Stimulated activated CD8-positive, alpha-beta memory T cell treated with anti-CD3 and anti-CD28 coated beads, Interleukin-7, amount 100 ng/mL, for 4 hours (primary cell): ENCODE results near the gene SLC16A5.
"Not testable (repeated sequence)": the region's sequence is repeated elsewhere in the genome, so short reads cannot be mapped to it uniquely, and the experiment has no call there.

Experiments
- DNase-seq, 2 donors: peaks; one replicate each; pipeline ENCODE4 v3.0.0-alpha.2; 2020; ENCODE audit warnings: low read depth in 2 of 2

Gene SLC16A5, protein sequence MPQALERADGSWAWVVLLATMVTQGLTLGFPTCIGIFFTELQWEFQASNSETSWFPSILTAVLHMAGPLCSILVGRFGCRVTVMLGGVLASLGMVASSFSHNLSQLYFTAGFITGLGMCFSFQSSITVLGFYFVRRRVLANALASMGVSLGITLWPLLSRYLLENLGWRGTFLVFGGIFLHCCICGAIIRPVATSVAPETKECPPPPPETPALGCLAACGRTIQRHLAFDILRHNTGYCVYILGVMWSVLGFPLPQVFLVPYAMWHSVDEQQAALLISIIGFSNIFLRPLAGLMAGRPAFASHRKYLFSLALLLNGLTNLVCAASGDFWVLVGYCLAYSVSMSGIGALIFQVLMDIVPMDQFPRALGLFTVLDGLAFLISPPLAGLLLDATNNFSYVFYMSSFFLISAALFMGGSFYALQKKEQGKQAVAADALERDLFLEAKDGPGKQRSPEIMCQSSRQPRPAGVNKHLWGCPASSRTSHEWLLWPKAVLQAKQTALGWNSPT

DNA sequence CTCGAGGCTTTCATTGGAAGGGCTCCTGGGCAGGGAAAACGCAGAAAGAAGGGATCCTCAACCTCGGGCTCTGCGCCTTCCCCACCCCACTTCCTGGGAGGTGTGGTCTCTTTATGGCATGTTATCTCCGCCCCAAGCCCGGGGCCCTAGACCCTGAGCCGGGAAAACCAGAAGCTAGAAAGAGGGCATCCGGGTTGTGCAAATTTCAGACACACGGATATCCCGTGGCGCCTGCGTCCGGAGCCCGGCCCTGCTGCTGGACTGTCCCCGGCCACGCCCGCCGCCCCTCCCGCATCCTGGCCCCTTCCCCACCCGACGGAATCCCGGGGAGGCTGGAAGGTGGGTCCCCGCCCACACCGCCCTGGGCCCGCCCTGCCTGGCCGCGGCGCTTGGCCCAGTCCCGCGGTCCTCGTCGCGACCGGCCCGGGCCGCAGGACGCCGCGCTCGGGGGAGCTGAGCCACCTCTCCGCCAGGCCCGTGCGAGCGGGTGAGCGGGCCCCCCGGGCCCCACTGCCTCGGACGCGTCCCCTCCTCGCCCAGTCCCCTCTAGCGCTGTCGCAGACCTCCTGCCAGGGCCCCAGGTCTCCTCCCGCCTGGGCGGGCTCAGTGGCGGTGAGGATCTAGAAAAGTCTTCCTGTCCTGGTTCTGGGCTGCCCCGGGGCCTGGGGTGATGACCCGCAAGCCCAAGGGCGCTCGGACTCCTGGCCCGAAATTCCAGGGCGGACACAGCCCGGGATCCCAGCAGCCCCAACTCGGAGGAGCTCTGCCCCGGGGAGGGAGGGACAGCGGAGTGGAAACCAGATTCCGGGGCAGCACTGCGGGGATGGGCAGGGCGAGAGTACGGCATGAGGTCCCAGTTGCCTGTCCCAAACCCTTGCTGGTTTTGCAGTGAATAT, at the start of gene SLC16A5:
Gene SLC16A5, plus strand, starts transcription at position 397 of the 896 bp plus-strand sequence. CDS start 5,683 bp downstream, outside the sequence.
- DNase-seq, result no peak

DNA sequence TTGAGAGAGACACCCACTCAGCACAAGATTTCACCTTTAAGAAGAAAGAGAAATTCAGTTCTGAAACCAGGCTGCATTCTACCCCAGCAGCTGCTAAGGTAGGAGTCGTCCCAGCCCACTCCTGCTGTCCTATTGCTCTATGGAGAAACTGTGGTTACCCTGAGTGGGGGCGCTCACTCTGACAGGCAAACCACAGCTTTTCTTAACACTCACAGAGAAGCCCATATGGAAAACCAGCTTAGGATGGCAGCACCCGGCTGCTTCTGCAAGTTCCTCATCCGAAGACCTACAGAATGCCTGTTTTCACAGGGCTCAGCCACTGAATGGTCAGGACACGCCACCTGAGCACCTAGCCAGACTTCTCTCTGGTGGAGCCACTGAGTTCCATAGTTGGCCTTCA, 48.5 kb upstream of the SLC16A5 start:
- no peak for DNase-seq

DNA sequence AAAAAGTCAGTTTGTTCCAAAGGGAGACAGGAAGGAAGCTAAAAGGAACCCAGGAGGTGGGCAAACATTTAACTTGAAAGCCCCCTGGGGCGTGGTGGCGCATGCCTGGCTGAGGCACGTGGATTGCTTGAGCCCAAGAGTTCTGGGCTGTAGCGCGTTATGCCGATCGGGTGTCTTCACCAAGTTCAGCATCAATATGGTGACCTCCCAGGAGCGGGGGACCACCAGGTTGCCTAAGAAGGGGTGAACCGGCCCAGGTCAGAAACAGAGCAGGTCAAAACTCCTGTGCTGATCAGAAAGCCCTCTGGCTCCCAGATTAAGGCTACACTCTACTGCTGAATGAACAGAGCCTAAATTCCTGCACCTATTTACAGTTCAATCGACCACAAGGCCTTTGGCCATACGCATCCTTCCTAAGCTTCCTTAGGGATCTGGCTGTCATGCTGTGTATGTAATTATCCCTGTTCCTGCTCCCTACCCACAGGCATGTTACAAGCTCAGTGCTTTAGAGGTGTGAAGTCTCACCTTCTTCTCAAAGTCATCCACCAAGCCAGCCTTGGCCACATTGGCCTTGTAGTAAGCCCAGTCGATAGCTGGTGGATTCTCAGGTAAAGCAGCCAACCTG, 46.0 kb upstream of the SLC16A5 start:
- DNase-seq, result no peak

DNA sequence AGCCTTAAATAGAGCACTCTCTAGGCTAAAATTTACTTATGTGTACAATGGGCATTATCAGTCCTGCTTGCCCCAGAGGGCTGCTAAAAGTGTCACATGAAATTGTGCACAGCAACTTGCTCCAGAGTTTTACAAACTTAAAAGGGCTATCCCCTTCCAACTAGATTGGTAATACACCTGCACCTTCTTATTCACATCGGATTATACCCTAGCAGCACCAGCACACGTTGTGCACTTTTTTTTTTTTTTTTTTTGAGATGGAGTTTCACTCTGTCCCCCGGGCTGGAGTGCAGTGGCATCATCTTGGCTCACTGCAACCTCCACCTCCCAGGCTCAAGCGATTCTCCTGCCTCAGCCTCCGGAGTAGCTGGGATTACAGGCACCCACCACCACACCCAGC, 44.0 kb upstream of the SLC16A5 start:
- DNase-seq, result not testable (repeated sequence)

DNA sequence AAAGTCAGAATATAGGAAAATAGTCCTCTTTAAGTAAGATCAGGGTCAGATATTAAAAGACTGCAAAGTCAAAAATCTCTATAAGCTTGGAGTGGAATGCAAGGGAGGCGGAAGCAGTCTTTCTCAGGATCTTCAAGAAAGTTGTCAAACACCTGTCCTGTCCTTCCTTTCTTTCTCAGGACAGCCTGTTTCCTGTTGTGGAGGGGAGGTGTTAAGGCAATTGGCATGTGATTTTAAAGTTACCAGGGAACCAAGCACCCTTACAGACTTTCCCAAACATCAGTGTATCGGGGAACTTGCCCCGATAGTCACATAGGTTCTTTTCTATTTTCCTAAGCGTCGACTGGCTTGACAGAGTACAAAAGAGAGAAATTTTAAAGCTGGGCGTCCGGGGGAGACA, 43.0 kb upstream of the SLC16A5 start:
- no peak for DNase-seq

DNA sequence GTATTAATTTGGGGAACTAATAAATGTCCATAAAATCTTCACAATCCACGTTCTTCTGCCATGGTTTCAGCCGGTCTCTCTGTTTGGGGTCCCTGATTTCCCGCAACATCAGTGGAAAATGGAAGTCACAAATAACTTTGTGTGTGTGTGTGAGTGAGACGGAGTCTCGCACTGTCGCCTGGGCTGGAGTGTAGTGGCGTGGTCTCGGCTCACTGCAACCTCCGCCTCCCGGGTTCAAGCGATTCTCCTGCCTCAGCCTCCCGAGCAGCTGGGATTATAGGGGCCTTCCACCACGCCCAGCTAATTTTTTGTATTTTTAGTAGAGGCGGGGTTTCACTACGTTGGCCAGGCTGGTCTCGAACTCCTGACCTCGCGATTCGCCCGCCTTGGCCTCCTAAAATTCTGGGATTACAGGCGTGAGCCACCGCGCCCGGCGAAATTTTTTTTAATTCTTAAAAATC, 41.8 kb upstream of the SLC16A5 start:
- not testable (repeated sequence) for DNase-seq

DNA sequence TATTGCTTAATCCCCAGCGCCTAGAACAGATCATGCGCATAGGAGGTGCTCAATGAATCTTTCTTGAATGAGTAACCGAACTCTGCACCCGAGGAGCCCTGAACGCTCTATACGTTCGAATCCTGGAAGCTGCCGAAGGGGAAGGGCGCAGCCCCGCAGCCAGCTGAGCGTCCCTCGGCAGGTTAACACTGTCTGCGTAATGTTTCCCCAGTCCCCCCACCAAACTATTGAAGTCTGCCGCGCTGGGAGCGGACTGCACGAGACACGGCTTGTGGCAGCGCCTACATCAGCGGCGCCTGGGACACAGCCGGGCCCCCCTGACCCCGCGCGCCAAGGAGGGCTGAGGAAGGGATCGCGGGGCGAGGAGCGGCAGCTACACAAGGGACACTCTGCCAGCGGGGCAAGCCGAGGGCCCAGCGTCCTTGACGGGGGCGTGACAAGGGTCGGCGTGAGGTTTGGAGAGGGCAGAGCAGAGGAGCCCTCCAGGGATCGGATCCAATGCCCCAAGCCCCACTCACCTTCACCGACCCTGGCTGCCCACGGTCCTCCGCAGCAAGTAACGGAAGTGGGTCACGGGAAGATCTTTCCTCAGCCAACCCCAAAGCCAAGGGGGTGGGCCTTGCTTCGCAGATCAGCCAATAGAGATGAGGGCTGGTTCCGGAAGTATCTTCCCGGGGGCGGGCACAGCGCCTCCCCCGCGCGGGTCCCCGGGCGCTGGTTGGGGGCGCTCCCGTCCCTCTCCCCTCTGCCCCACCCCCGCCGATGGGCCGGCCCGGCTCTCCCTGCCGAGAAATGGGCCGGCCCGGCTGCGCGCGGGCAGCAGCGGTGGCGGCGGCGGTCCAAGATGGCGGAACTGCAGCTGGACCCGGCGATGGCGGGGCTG, 41.1 kb upstream of the SLC16A5 start, which contains the start of the genes ATP5PD and KCTD2:
Gene ATP5PD, minus strand, starts transcription at position 563 of the 883 bp plus-strand sequence. CDS start 4,319 bp downstream, outside the sequence.
Gene KCTD2, plus strand, starts transcription at position 819 of the 883 bp plus-strand sequence. Its CDS starts 26 bp downstream, at position 845.
- peak; percentile 93 to 95 for DNase-seq

DNA sequence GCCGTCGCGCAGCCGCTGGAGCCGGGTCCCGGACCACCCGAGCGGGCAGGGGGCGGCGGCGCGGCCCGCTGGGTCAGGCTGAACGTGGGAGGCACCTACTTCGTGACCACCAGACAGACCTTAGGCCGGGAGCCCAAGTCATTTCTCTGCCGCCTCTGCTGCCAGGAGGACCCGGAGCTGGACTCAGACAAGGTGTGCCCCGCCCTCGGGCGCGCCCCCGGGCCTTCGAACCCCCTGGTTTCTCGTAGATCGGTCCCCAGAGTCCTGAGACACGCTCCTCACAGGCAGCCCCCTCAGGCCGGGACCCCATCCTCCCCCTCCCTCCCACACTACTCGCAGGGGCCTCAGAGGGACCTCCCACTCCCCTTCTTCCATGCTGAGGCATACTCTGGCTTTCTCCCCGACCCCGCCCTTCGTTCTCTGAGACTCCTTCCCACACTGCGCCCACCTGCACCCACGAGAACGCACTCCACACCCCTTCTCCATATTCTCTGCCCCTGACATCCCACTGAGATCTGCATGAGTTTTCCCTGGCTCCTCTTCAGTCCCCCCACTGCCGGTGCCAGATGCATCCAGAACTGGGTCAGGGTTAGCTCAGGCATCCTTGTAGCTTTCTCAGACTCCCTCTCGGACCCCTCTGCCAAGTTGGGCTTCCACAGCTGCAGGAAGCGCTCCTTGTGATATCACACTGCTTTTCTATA, 40.2 kb upstream of the SLC16A5 start:
- DNase-seq, result peak in 1 of 2 donors; percentile 13

DNA sequence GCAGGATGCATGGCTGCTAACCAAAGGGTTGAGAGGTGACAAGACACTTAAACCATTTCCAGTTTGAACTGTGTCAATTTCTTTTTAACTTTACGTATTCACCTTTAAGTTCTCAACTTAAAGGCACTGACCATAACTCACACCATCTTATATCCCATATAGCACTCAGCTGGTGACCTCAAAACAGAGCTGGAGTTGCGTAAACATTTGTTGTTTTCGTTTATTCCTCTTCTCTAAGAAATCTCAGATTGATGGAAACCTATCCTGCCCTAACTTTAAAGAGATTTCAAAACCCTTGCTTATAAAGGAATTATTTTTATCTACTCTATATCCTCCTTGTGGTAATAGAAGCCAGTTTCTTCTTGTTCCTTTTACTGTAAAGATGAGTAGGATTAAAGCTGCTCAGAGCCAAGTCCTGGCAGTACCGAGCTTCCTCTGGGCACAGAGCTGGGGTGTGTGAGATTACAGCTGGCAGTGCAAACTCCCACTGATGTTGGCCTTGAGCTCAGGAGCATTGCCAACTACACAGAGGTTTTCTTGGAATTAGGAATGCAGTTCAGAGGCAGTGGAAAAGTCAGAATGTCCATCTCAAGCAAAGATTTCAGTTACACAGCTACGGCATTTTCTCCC, 39.4 kb upstream of the SLC16A5 start:
- DNase-seq, result no peak

DNA sequence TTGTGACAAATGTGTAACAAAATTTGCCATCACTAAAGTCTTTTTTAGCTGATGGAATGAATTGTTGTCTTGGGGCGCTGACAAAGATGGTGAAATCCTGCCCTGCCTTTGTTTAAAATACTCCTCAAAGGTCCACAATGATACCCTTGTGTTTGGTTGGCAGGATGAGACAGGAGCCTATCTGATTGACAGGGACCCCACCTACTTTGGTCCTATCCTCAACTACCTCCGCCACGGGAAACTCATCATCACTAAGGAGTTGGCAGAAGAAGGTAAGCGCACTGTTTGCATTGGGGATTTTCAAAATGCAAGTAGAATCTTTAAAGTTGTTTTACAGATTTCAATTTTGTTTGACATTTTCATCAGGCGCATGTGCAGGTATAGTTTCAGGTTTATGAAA, 38.7 kb upstream of the SLC16A5 start:
- DNase-seq, result no peak

DNA sequence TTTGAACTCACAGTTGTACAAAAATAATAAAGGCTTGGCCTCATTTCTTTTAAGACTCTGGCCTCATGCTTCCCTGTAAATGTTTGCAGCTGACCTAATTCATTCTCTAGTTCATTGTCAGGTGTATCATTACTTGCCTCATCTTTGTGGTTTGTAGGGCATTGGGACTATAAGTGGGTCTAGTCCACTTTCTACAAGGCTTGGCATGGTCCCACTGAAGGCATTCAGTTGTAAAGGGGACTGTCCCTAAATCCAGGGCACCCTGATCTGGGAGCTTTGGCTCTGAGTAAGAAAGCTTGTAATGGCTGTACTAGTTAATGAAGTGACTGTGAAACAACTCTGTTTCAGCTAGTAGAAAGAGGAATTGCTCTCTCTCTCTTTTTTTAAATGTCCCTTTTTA, 38.0 kb upstream of the SLC16A5 start:
- DNase-seq, result no peak

DNA sequence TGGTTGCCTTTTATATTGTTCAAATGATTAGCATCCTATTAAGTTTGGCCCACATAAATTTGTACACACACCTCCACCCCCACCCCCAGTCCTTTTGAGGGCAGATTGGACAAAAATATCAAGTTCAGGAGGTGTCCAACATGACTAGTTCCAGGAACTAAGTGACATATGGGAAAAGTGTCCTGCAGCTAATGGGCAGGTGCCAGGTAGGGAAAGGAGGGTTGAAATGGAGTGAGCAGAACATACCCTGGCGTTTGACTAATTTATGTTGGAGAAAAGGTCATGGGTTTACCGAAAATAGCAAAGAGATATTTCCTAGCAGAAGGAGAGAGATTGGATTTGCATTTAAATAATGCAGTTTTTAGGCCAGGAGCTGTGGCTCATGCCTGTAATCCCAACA, 35.8 kb upstream of the SLC16A5 start:
- DNase-seq, result no peak

DNA sequence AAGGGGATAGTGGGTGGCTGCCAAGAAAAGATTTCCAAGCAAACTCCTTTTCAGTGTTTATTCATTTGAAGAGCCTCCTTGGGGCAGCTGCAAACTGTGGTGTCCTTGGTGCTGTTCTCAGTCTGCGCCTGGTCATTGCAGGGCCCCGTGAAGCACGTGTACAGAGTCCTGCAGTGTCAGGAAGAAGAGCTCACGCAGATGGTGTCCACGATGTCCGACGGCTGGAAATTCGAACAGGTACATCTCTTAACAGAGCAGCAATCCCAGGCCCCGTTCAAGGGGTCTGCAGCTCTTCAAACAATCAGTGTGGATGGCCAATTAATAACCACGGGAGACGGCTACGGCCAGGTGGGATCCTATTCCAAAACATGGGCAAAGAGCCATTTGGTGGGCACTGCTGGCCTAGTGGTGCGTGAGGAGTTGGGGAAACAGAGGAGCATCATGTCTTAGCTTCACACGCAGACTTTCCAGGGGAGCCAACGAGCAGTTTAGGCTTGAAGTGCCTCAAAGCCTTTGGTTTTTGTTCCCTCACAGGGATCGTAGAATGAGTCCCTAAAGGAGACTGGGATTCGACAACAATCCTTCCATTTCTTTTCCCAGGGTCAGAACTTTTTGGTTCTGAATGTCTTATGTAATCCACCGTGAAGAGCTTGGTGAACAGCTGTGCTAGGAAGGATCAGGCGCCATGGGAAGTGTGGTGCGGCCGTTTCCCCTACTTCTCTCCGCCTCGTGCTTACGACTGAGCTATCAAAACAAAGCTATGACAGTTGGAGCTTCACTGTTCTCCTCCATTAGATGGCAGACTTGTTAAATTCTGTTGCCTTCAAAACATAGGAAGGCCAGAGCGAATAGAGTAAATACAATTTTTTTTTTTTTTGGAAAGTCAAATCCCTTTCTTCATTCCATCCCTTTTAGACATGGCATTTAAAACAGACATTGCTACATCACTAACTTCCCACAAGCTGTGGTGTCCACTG, 28.1 kb upstream of the SLC16A5 start:
- no peak for DNase-seq

DNA sequence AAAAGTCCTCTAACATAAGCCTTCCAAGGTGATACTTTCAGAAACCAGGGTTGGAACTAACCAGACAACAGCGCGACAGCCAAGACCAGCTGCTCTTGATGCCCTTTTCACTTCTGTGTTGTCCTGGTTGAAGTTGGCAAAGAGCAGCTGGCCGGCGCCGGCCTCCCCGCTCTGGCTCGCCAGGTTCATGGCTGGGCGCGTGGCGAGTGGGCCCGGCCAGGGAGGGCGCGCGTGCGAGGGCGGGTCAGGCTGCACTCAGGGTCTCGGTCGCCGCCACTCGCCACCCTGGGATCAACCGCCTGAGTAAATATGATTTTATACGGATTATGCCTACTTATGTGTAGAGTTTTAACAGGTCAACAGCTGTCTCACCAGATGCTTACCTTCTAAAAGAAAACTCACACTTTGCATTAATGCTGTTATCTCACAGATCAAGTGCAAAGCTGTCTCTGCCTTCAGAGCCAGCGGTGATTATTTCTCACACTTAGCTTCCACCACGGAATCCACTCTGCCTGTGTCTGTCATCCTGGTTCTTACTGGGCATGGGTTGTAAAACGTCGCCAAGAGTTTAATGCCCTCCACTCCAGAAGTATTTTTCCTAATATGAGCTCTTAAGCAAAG, 27.2 kb upstream of the SLC16A5 start:
- no peak for DNase-seq

DNA sequence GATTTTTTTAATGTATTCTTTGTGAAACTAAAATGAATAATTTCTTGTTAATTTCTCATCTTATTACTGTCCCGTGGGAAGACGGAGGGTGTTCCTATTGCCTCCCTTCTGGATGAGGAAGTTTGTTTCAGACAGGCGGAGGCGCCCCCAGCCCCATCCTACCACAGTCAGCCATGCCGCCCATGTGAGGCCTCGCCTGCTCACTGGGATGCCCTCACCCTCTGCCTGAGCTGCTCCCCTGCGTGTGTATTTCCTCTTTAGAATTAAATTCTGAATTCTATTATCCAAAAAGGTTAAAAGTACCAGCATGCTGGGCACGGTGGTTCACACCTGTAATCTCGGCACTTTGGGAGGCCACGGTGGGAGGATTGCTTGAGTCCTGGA, 26.7 kb upstream of the SLC16A5 start:
- DNase-seq, result no peak

DNA sequence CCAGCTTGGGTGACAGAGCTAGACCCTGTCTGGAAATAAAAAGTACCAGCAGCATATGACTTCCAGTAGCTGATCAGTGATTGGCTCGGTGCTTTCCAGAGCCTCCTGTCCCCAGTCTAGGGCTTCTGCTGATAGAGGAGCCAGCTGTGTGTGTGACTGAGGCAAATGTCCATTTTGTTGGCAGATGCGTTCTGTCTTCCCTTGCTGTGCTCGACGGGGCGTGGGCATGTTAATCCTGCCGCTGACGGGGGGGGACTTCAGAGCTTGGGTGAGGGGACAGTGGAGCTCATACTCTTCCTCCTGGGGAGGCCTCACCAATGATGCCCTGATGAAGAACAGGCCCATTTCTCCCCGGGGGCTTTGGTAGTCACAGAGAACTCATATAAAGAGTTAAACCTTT, 26.1 kb upstream of the SLC16A5 start:
- DNase-seq, result no peak

DNA sequence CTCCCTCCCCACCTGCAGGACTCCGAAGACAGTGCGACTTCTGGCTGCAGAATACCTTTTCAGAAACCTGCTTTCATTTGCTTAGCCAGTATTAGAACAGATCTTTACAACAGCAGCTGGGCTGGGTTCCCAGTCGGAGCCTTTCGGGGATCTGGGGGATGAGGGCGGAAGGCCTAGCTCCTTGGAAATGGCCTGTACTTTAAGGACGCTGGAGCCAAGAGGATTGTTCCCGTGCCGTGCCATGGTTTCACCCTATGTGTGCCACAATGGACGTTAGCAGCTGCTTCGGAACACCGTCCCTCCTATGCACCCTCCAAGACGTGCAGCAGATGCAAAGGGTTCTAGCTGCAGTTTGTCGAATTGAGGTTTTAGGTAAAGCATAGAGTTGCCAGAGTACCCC, 24.6 kb upstream of the SLC16A5 start:
- DNase-seq, result no peak

DNA sequence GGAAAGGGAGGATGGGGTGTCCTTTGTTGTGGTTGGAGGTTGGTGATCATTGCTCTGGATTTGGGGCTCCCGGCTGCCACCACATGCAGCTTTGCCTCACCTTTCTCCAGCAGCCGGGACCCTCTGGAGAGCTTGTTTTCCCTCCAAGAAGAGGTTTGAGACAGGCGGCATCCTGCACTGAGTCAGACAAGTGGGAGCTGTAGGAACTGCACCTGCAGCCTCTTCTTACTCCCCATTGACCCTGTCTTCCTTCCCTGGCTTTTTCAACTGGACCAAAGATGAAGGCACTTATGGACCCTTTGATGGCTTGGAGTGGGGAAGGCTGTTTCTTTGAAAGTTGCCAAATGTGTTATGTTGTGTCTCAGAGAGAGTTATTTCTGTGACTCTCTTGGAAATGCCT, 24.1 kb upstream of the SLC16A5 start:
- no peak for DNase-seq
